Muscle of back (tissue), 11 donors: ENCODE results near the gene NRK. TPM values are rescaled to one million over a fixed set of nuclear protein-coding genes. Genes with fewer than 3 reads are reported as not detected.
A peak's percentile ranks its signal among the peaks of the same experiment; 100 is the strongest.
"Not testable (repeated sequence)": the region's sequence is repeated elsewhere in the genome, so short reads cannot be mapped to it uniquely, and the experiment has no call there.

Experiments
- DNase-seq, 3 donors: peaks; one replicate each; pipeline versions ENCODE4 v3.0.0 to v3.0.0-alpha.2; 2013
- polyA plus RNA-seq, 10 donors: library from polyadenylated mRNA; unstranded; fragments of 120-200 nt; gene quantifications; one replicate each; pipeline ENCODE4 v1.2.1, GENCODE V29; 2013; ENCODE audit not compliant: insufficient read length in 10 of 10

The NRK gene
- polyA plus RNA-seq, 10 donors, result 151 to 269 (median 214) TPM

- peak; percentile 36 to 43 (median 37) for DNase-seq
Measured at GRCh38 chrX:105882581-105883275, 60.4 kb downstream of the NRK start.

- DNase-seq, result no peak
Measured at GRCh38 chrX:105894721-105895120, 72.4 kb downstream of the NRK start.

- no peak for DNase-seq
Measured at GRCh38 chrX:105909576-105909975, 87.2 kb downstream of the NRK start.

- no peak for DNase-seq
Measured at GRCh38 chrX:105910563-105911105, 88.3 kb downstream of the NRK start.

GRCh38 chrX:105945266-105945665, 122.9 kb downstream of the NRK start:
- DNase-seq, result no peak

- no peak for DNase-seq
Measured at GRCh38 chrX:105969487-105969886, 147.1 kb downstream of the NRK start.

- DNase-seq, result no peak
Measured at GRCh38 chrX:105972690-105973386, 150.5 kb downstream of the NRK start.

- DNase-seq, result no peak
Measured at GRCh38 chrX:105973387-105973739, 151.0 kb downstream of the NRK start.

GRCh38 chrX:105975382-105975781, 153.0 kb downstream of the NRK start:
- peak; percentile 5 to 40 (median 13) for DNase-seq

GRCh38 chrX:105981772-105982485, 159.6 kb downstream of the NRK start:
- no peak for DNase-seq

GRCh38 chrX:105988487-105988886, 166.1 kb downstream of the NRK start:
- not testable (repeated sequence) for DNase-seq

GRCh38 chrX:105999294-105999693, 177.0 kb downstream of the NRK start:
- DNase-seq, result no peak

GRCh38 chrX:106000203-106000602, 177.9 kb downstream of the NRK start:
- no peak for DNase-seq

GRCh38 chrX:106000609-106001008, 178.3 kb downstream of the NRK start:
- DNase-seq, result not testable (repeated sequence)

- no peak for DNase-seq
Measured at GRCh38 chrX:106005684-106006083, 183.3 kb downstream of the NRK start.

- no peak for DNase-seq
Measured at GRCh38 chrX:106007815-106008214, 185.5 kb downstream of the NRK start.

Other genes with a start within 250 kb of the NRK start
- under 1 TPM in 1 of 10 donors, not detected in 9; 0.35 TPM for gene SERPINA7, start 216.2 kb downstream of the NRK start, polyA plus RNA-seq